ENCODE data around the gene C15orf39.
A peak's percentile ranks its signal among the peaks of the same experiment; 100 is the strongest.
"Not testable (repeated sequence)": the region's sequence is repeated elsewhere in the genome, so short reads cannot be mapped to it uniquely, and the experiment has no call there.

Gene C15orf39

DNA sequence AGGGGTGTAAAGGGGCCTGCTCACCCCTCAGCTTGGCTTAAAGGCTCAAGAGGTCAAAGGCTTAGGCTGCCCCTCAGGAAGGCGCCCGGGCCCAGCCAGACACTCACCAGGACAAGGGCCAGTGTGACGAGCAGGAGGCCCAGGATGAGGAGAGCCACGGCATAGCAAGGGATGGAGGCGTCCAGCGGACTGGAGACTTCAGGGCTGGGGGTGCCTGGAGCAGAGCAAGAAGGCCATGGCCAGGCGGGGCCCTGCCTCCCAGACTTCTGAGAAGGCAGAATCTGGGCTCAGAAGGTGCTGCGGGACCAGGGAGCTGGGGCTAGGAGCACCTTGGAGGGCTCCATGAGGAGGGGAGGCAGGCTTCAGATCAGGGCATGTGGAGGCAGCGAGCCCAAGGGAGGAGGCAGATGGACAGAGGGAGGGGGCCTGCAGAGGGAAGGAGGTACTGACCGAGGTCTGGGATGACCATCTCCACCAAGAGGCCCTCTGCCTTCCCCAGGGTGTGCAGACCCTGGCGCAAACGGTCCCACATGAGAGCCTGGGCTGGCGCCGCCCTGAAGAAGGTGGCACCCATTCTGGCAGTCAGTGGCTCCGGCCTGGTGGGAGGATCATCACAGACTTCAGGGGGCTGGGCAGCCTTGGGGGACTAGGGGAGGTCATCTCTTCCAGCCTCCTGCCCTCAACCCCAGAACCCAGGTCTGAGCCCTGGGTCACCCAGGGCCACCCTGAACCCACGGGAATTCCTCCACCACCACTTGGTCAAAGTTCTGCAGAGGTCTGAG is 24.5 kb downstream of the C15orf39 start:
- WGBS, 2 experiments (ENCODE audit: insufficient coverage in 2 of 2), result 89 to 95% methylated on average over 13 to 14 of the region's 16 CpGs
- H3K4me1 ChIP-seq (ENCODE audit: control insufficient read depth, insufficient read depth, low read length, poor library complexity, severe bottlenecking), result peaks cover 12% of the 10 kb centered on the region
- no peak overlapping the region for H3K27ac ChIP-seq (ENCODE audit: low read depth, low read length, severe bottlenecking)
- no peaks in the 10 kb centered on the region for H3K9me3 ChIP-seq (ENCODE audit: control insufficient read depth, low read length)
- no peaks in the 10 kb centered on the region for H3K36me3 ChIP-seq (ENCODE audit: control insufficient read depth, insufficient read depth, low read length)
- no peak overlapping the region for H3K4me3 ChIP-seq (ENCODE audit: extremely low read depth, insufficient read depth, low read length, poor library complexity, severe bottlenecking)

DNA sequence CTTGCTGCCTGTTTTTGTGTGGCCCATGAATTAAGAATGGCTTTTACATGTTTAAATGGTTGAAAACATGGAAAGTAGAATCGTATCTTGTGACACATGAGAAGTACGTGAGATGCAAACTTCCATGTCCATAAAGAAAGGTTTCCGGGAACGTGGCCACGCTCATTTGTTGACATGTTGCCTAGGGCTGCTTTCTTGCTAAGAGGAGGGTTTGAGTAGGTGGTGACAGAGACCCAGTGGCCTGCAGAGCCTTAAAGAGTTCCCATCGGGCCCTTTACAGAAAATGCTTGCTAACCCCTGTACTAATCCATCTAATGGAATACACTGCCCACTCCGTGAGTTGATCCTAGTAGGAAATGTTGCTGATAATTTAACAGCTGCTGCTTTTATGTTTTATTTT is 25.4 kb downstream of the C15orf39 start:
- WGBS, 2 experiments (ENCODE audit: insufficient coverage in 2 of 2), result 91 to 96% methylated on average over 5 to 6 of the region's 7 CpGs

DNA sequence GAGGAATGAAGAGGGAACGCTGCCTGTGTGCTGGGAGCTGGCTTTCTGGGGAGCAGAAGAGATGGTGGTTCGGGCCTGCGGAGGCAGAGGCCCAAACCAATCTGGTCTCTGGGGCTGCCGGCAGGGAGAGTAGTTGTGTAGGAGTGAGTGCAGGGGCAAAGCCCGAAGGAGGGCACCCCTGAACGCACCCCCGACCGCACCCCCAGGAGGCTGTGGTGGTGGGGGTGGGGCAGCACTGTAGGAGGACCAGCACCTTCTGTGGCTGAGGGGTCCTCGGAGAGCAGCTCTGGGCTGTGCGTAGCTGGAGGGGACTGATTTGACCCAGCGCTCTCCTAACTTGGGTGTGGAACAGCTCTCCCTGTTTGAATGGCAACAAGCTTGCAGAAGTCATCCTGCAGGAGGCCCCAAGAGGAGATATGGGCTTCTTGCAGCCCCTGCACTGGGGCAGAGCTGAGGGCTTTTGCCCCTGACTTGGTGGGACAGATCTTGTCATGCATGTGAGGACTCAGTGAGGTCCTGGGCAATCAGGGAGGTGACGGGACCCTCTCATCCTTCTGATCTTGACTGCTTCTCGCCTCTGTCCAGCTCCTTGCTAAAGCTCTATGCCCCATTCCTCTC is 26.1 kb downstream of the C15orf39 start:
- no peak overlapping the region for H3K4me3 ChIP-seq (ENCODE audit: extremely low read depth, insufficient read depth, low read length, poor library complexity, severe bottlenecking)
- no peaks in the 10 kb centered on the region for H3K36me3 ChIP-seq (ENCODE audit: control insufficient read depth, insufficient read depth, low read length)
- H3K9me3 ChIP-seq (ENCODE audit: control insufficient read depth, low read length), result no peaks in the 10 kb centered on the region
- H3K27ac ChIP-seq (ENCODE audit: low read depth, low read length, severe bottlenecking), result no peak overlapping the region
- 84 to 90% methylated on average over 6 to 7 of the region's 13 CpGs for WGBS, 2 experiments (ENCODE audit: insufficient coverage in 2 of 2)
- H3K4me1 ChIP-seq (ENCODE audit: control insufficient read depth, insufficient read depth, low read length, poor library complexity, severe bottlenecking), result peaks cover 12% of the 10 kb centered on the region

More for the DNA sequence above, 25.4 kb downstream of the C15orf39 start:
- H3K4me1 ChIP-seq (ENCODE audit: control insufficient read depth, insufficient read depth, low read length, poor library complexity, severe bottlenecking), result peaks cover 12% of the 10 kb centered on the region
- H3K9me3 ChIP-seq (ENCODE audit: control insufficient read depth, low read length); H3K36me3 ChIP-seq (ENCODE audit: control insufficient read depth, insufficient read depth, low read length); H3K4me3 ChIP-seq (ENCODE audit: extremely low read depth, insufficient read depth, low read length, poor library complexity, severe bottlenecking); H3K27ac ChIP-seq (ENCODE audit: low read depth, low read length, severe bottlenecking): not testable (repeated sequence)

DNA sequence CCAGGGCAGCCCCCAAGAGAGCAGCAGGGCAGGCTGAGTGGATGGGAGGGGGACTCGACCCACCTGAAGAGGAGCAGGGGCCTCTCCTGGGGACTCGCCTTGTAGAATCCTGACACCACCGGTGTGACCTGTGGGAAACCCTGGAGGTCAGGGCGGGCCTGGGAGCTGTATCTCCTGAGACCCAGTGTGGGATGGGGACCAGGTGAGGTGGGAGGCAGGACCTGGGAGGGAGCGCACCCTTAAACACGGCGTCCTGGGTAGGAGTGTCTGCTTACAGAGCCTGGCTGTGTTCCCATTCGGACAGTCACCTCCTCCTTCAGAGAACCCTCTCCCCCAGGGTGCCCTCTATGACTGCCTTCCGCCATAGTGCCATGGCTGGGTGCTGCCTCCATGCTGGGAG is 27.1 kb downstream of the C15orf39 start:
- no peak overlapping the region for H3K4me3 ChIP-seq (ENCODE audit: extremely low read depth, insufficient read depth, low read length, poor library complexity, severe bottlenecking)
- no peaks in the 10 kb centered on the region for H3K9me3 ChIP-seq (ENCODE audit: control insufficient read depth, low read length)
- WGBS, 2 experiments (ENCODE audit: insufficient coverage in 2 of 2), result 82 to 100% methylated on average over 6 to 7 of the region's 9 CpGs
- no peak overlapping the region for H3K27ac ChIP-seq (ENCODE audit: low read depth, low read length, severe bottlenecking)
- no peaks in the 10 kb centered on the region for H3K36me3 ChIP-seq (ENCODE audit: control insufficient read depth, insufficient read depth, low read length)
- peaks cover 12% of the 10 kb centered on the region for H3K4me1 ChIP-seq (ENCODE audit: control insufficient read depth, insufficient read depth, low read length, poor library complexity, severe bottlenecking)

DNA sequence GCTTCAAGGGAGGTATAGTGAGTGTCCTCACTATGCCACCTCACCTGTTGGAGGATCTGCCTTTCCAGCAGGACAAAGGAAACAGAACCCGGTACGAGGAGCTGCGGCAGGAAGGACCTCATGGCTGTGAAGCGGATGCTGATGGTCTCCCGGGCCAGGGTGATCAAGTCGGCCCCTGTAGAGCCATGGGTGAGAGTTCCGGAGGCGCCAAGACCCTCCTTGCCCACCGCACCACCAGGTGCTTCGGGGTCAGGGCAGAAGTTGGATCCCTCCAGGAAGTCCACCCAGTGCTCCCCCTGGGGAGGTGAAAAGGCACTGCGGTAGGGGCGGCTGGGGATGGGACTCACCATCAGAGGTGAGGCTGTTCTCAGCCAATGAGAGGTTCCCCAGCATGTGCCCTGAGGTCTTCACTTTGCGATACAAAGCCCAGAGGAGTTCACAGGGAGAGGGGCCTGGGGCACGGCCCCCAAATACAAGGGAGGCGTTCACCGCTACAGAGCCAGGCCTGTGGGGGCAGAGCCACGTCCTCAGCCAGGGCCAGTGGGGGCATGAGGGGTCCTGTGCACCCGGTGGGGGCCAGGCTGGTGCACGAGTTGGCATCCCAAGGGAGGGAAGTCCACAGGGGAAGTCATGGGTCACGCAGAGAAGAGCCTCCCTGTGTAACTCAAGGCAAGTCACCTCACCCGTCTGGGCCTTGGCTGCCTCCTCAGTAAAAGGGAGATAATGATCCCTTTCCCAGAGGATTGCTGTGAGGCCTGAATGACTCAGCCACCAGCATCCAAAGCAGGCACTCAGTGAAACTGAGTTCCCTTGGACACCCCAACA is 27.7 kb downstream of the C15orf39 start:
- 92 to 93% methylated on average over 21 of the region's 21 CpGs for WGBS, 2 experiments (ENCODE audit: insufficient coverage in 2 of 2)
- Histone ChIP-seq H3K27ac (ENCODE audit: low read depth, low read length, severe bottlenecking) (peak overlapping the region; percentile 36), H3K4me1 (ENCODE audit: control insufficient read depth, insufficient read depth, low read length, poor library complexity, severe bottlenecking) (peaks cover 12% of the 10 kb centered on the region), H3K9me3 (ENCODE audit: control insufficient read depth, low read length) (no peaks in the 10 kb centered on the region), H3K36me3 (ENCODE audit: control insufficient read depth, insufficient read depth, low read length) (no peaks in the 10 kb centered on the region), H3K4me3 (ENCODE audit: extremely low read depth, insufficient read depth, low read length, poor library complexity, severe bottlenecking) (no peak overlapping the region)

DNA sequence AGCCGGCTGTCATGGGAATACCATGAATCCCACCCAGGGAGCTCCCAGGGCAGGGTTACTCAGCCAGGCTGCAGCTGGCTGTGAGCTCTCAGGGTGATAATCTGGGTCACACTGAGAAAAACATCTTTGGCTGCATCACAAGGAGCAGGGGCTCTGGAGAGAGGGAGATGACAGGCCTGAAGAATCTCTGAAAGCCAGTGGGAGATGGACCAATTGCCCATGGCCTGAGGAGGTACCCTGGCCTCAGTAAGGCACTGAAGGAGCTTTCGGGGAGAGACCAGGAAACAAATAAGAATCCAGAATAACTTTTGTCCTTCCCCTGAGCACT is 28.3 kb downstream of the C15orf39 start:
- peak overlapping the region; percentile 36 for H3K27ac ChIP-seq (ENCODE audit: low read depth, low read length, severe bottlenecking)
- H3K4me1 ChIP-seq (ENCODE audit: control insufficient read depth, insufficient read depth, low read length, poor library complexity, severe bottlenecking), result peaks cover 12% of the 10 kb centered on the region
- H3K9me3 ChIP-seq (ENCODE audit: control insufficient read depth, low read length), result no peaks in the 10 kb centered on the region
- no peak overlapping the region for H3K4me3 ChIP-seq (ENCODE audit: extremely low read depth, insufficient read depth, low read length, poor library complexity, severe bottlenecking)
- H3K36me3 ChIP-seq (ENCODE audit: control insufficient read depth, insufficient read depth, low read length), result no peaks in the 10 kb centered on the region
- WGBS, 2 experiments (ENCODE audit: insufficient coverage in 2 of 2), result 64 to 78% methylated on average over 1 of the region's 2 CpGs

DNA sequence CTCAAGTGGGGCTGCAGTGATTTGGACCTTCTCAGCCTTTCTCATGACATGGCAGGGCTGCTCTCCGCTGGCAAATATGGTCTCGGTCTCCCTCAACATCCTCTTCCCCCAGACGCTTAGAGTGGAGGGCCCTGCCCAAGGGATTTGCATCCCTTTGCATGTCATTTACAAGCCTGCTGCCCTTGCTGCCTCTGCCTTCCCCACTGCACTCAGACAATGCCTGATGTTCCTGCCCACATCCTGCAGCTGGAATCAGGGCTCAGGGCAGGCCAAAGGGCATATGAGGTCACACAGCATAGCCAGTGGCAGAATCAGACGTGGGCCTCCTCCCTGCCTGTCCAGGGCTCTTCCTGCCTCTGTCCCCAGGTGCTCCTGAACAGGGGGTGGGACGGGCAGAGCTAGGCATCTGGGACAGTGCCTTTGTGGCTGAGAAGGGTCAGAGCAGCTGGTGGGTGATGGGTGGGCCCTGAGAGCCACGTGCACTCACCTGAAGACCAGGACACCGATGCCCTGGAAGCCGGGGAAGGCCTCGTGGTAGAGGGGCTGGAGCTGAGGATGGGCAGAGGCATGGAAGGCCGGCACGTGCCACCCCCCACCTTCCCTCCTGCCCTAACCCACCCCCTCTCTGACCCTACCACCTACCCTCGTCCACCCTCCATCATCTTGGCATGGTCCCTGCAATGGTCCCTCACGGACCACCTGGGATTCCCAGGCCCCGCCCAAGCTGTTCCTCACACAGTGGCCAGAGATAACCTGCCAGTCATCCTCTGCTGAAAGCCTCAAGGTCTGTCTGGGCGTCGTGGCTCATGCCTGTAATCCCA is 29.1 kb downstream of the C15orf39 start:
- Histone ChIP-seq H3K9me3 (ENCODE audit: control insufficient read depth, low read length) (no peaks in the 10 kb centered on the region), H3K27ac (ENCODE audit: low read depth, low read length, severe bottlenecking) (no peak overlapping the region), H3K36me3 (ENCODE audit: control insufficient read depth, insufficient read depth, low read length) (no peaks in the 10 kb centered on the region), H3K4me1 (ENCODE audit: control insufficient read depth, insufficient read depth, low read length, poor library complexity, severe bottlenecking) (peaks cover 12% of the 10 kb centered on the region), H3K4me3 (ENCODE audit: extremely low read depth, insufficient read depth, low read length, poor library complexity, severe bottlenecking) (no peak overlapping the region)
- 85 to 87% methylated on average over 9 to 10 of the region's 16 CpGs for WGBS, 2 experiments (ENCODE audit: insufficient coverage in 2 of 2)

DNA sequence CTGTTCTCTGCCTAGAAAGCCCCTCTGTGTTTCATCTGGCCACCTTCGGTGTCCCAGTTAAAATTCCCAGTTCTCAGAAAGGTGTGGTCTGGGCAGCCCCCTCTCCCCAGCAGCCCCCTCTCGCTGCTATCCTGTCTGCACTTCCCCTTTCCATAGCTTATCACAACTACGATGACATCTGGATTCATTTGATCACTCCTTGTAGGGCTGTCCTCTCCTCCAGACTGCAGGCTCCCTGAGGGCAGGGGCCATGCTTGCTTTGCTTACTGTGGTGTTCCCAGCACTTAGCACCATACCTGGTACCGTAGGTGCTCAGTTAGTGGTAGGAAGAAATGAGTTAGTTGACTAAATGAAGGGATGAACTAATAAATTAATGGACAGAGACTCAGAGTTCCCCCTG is 30.2 kb downstream of the C15orf39 start:
- H3K36me3 ChIP-seq (ENCODE audit: control insufficient read depth, insufficient read depth, low read length), result no peaks in the 10 kb centered on the region
- peaks cover 12% of the 10 kb centered on the region for H3K4me1 ChIP-seq (ENCODE audit: control insufficient read depth, insufficient read depth, low read length, poor library complexity, severe bottlenecking)
- 82 to 89% methylated on average over 3 to 4 of the region's 4 CpGs for WGBS, 2 experiments (ENCODE audit: insufficient coverage in 2 of 2)

DNA sequence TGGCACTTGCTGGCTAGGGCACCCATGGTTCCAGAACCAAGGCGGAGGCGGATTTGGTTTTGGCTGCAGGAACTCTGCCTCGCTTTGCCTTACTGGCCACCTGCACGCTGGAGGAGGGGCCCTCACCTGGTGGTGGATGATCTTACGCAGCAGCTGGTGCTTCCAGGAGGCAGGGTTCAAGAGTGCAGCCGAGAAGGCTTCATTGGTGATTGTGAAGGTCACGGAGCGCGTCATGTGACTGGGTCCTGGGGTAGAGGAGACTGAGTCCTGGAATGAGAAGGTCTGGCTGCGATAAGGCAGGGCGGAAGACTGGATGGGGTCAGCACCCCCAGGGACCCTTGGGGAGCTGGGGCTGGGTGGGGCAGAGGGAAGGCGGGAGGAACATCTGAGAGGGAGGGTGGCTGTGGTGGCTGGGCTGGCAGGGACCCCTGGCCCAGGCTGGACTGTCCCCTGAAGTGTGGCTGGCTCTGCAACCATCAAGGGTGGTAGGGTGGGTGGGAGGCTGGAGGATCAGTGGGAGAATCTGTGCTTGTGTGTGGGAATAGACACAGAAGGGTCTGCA is 30.7 kb downstream of the C15orf39 start:
- Histone ChIP-seq H3K9me3 (ENCODE audit: control insufficient read depth, low read length) (no peaks in the 10 kb centered on the region), H3K4me1 (ENCODE audit: control insufficient read depth, insufficient read depth, low read length, poor library complexity, severe bottlenecking) (peaks cover 12% of the 10 kb centered on the region), H3K4me3 (ENCODE audit: extremely low read depth, insufficient read depth, low read length, poor library complexity, severe bottlenecking) (no peak overlapping the region), H3K36me3 (ENCODE audit: control insufficient read depth, insufficient read depth, low read length) (no peaks in the 10 kb centered on the region), H3K27ac (ENCODE audit: low read depth, low read length, severe bottlenecking) (no peak overlapping the region)
- WGBS, 2 experiments (ENCODE audit: insufficient coverage in 2 of 2), result 90 to 93% methylated on average over 12 of the region's 12 CpGs

More for the DNA sequence above, 30.2 kb downstream of the C15orf39 start:
- H3K4me3 ChIP-seq (ENCODE audit: extremely low read depth, insufficient read depth, low read length, poor library complexity, severe bottlenecking), result no peak overlapping the region
- H3K27ac ChIP-seq (ENCODE audit: low read depth, low read length, severe bottlenecking), result no peak overlapping the region
- H3K9me3 ChIP-seq (ENCODE audit: control insufficient read depth, low read length), result no peaks in the 10 kb centered on the region
